ENCODE data around the gene CSRP3.
"Not testable (repeated sequence)": the region's sequence is repeated elsewhere in the genome, so short reads cannot be mapped to it uniquely, and the experiment has no call there.

The CSRP3 gene

GRCh38 chr11:19185516-19186052 lies 16.2 kb downstream of the CSRP3 start:
- DNase-seq (ENCODE audit: low spot score) = no peak

GRCh38 chr11:19185036-19185435 lies 16.7 kb downstream of the CSRP3 start:
- DNase-seq (ENCODE audit: low spot score) = no peak

DNA sequence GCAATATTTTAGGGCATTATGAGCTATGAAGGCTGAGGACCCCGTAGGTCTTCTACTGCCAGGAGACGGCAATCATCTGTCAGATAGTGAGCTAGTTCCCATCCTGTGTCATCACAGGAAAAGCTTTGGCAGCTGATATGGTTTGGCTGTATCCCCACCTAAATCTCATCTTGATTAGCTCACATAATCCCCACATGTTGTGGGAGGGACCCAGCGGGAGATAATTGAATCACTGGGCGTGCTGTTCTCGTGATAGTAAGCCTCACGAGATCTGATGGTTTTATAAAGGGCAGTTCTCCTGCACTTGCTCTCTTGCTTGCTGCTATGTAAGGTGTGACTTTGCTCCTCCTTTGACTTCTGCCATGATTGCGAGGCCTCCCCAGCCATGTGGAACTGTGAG lies 18.1 kb downstream of the CSRP3 start:
- DNase-seq (ENCODE audit: low spot score) = no peak

DNA sequence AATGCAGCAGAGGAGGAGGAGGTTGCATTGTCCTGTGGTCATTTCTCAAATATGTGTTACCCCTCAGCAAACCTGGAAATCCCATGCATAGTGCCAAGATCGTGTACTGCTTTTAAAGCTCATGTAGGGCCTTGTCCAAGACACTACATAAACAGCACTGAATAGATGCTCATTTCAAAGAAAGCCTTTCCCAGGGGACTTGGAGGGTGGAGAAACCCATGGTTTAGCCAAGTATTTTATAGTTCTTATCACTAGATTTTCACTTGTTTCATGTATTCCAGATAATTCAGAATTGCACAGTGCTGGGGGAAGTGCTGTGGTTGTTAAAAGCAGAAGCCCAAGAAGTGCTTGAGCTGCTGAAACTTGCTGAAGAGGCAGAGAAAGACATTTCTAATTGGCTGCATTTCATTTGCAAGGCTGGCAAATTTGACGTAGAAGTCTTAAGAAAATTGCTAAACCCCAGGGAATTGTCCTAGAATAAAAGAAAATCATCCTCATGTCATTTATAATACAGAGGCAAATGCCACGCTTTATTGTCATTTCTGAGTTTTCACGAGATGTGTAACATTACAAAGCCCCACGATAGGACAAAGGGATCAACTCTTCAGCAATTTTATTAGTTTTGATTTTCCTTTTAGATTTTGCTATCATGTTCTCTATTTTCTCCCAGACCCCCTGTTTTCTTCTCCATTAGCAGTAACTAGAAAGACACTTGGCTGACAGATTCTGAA lies 20.1 kb downstream of the CSRP3 start:
- no peak for DNase-seq (ENCODE audit: low spot score)

GRCh38 chr11:19176629-19177186 lies 25.1 kb downstream of the CSRP3 start:
- DNase-seq (ENCODE audit: low spot score) = no peak

DNA sequence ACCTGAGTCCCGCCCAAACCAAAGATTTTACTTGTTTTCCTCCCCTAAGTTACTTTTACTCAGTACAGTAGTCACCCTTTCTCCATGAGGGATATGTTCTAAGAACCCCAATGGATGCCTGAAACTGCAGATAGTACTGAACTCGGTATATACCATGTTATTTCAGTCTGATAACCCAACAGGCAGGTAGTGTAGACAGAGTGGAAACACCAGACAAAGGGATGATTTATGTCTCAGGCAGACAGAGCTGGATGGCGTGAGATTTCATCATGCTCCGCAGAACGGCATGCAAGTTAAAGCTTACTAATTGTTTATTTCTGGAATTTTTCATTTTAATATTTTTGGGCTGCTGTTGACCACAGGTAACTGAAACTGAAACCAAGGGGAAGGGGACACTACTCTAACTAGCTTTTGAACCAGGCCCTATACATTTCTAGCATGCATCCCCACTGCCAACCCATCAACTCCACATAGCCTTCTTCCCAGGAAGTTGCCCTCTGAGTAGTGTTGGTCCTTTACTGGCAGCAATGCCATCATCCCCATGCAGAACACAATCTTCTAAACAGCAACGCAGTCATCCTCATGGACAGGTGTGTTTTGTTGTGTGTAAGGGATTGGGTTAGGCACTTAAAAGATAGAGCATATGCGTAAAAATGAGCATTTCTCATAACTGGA lies 27.7 kb downstream of the CSRP3 start:
- DNase-seq (ENCODE audit: low spot score) = no peak

DNA sequence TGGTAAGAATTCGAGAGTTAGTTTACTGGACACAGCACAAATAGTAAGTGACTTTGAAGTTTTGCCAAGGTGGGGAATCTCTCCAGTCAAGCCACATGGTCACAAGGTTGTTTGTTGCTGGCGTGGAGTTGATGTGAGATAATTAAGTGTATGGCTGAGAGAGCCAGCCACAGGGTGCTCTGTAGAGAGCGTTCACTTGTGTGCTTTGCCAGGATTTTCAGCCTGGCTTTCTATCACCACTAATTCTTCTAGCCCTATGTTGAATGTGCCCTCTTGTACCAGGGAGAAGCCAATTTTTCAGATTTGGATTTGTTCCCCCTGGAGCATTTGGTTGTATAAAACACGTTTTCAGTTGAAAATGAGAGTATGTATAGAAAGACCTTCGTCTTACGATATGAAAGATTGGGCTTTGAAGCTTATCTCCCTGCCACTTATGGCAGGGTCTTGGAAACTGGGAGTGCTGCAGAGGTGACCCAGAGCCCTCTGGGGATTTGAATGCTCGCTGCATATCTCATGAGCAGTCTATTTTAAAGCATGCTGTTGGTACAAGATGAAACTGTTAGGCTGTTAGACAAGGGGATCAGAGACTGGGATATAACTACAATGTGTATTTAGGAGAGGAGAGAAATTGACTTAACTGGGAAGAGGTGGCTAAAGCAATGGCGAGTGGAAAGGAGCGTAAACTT lies 28.6 kb downstream of the CSRP3 start:
- no peak for DNase-seq (ENCODE audit: low spot score)

GRCh38 chr11:19168090-19168489 lies 33.7 kb downstream of the CSRP3 start:
- DNase-seq (ENCODE audit: low spot score) = no peak

DNA sequence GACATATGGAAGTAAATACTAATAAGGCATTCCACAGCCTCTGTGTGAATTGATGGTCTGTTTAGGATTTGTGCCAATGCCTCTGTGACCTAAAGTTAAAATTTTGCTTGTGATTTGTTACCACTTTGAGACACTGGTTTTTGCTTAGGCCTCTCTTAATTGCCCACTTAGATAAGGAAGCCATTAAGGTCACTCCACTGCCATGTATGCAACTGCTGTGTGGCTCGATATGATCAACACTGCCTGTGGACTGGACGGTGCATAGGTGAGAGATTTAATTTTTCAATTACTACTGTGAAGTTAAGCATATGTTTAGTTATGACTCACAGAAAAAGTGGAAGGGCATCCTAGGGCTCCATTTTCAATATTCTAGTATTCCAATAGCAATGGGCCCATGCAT lies 36.9 kb downstream of the CSRP3 start:
- DNase-seq (ENCODE audit: low spot score) = no peak

DNA sequence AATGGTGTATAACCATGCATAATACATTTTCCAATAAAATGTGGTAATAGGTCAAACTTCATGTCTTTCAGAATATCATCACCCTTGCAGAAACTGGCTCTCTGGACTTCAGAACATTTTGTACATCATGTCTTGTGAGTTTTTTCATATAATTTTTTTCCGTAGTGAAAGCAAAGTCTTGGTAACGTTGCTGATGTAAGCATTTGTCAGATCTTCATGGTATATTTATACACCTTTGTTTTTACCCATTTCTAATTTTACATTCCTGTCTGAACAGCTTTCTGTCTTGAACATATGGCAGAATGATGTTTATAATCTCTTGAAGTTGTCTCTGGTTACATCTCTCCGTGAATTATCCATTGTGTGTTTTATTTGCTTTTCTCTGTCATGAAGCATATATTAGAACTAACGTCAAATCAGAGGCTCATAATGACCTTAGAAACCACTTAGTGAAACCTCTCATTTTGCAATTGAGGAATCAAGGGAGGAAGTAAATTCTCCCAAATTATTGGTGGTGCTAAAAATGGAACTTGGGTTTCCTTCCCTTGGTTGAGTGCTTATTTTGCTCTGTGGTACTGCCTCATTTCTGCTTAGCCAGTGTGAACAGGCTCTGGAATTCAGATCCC lies 37.4 kb downstream of the CSRP3 start:
- no peak for DNase-seq (ENCODE audit: low spot score)

GRCh38 chr11:19163617-19164016 lies 38.2 kb downstream of the CSRP3 start:
- no peak for DNase-seq (ENCODE audit: low spot score)

GRCh38 chr11:19162951-19163505 lies 38.8 kb downstream of the CSRP3 start:
- no peak for DNase-seq (ENCODE audit: low spot score)

DNA sequence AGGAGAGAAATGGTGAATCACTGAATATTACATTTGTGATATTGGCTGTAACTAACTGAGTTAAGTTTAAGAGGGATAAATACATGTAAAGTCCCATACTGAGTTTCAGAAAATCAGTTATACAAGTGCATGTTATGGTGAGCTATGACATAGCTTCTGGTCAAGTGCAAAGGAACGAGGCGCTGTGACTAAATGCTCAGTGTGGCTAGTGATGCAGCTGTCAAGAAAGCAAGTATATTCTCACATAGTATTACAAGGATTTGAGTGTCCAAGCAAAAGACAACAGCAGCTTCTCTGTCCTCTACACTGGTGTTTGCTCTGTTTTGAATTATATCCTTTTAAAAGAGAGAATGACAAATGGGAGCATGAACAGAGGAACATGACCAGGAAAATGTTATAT lies 40.1 kb downstream of the CSRP3 start:
- DNase-seq (ENCODE audit: low spot score) = no peak

DNA sequence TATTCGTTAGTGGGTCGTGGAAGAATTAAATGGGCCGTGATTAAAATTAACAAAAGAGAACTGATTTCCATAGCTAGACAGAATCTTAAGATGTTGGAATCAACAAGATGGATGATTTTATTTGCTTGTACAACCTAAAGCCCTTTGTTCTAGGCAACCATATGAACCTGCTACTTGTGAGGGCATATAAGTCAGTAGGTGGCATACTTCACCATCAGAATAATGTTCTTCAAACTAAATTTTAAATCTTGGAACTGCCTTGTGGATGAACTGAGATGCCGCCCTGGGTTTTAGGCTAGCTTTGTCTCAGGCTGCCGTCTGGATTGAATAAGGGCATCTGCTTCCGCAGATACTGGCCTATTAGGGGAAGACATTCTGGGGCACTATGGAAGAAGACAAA lies 40.9 kb downstream of the CSRP3 start:
- DNase-seq (ENCODE audit: low spot score) = no peak

- DNase-seq (ENCODE audit: low spot score) = no peak
Measured at GRCh38 chr11:19156892-19157291, 44.9 kb downstream of the CSRP3 start.

DNA sequence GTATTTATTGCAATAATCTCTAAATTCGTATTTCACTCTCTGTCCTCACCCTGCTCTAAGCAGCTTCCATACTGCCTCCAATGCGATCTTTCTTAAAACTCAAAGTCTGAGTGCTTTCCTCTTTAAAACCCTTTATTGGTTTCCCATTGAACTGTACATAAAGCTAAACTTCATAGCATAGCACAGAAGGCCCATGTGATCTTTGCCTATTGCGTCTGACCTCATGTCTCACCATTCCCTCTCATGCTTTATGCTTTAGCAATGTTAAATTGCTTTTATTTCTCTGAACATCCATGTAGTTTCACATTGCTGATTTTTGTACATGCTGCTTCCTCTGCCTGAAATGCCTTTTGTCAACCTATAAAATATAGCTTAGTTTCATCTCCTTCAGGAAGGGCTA lies 56.5 kb downstream of the CSRP3 start:
- no peak for DNase-seq (ENCODE audit: low spot score)

GRCh38 chr11:19136884-19137283 lies 64.9 kb downstream of the CSRP3 start:
- DNase-seq (ENCODE audit: low spot score) = not testable (repeated sequence)

DNA sequence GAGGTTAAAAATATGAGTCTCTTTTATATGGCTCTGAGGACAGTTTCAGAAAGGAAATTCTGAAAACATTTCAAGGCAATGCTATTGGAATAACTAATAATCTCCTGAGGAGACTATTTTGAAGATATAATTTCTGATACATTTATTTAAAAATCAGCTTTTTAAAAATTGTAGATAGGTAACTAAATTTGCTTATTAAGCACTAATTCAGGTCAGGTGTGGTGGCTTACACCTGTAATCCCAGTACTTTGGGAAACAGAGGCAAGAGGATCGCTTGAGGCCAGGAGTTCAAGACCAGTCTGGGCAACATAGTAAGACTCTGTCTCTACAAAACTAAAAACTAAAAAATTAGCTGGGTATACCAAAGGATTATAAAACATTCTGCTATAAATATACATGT lies 67.8 kb downstream of the CSRP3 start:
- DNase-seq (ENCODE audit: low spot score) = no peak
